Trophoblast cell (in vitro differentiated cells and primary cell): ENCODE results near the gene C10orf53.

Experiments used
- DNase-seq, 2 donors: peaks; one replicate each; pipeline ENCODE4 v3.0.0-alpha.2; 2016
- H2AFZ ChIP-seq: 2 replicates; pipeline ENCODE4 v1.6.1; 2013; ENCODE audit warnings: low read length, moderate library complexity, mild to moderate bottlenecking; ENCODE audit not compliant: insufficient read depth, poor library complexity
- H2AK5ac ChIP-seq: 2 replicates; pipeline ENCODE4 v1.6.1; 2013; ENCODE audit warnings: mild to moderate bottlenecking, low read length
- H2BK120ac ChIP-seq: 2 replicates; pipeline ENCODE4 v1.6.1; 2013; ENCODE audit warnings: low read length, mild to moderate bottlenecking, moderate library complexity; ENCODE audit not compliant: insufficient read depth, poor library complexity
- H2BK12ac ChIP-seq: 2 replicates; pipeline ENCODE4 v1.6.1; 2013; ENCODE audit warnings: mild to moderate bottlenecking, low read length, moderate library complexity
- H2BK5ac ChIP-seq: 2 replicates; pipeline ENCODE4 v1.6.1; 2013; ENCODE audit warnings: low read length, low read depth, moderate library complexity, mild to moderate bottlenecking; ENCODE audit not compliant: poor library complexity
- H3K14ac ChIP-seq: 2 replicates; pipeline ENCODE4 v1.6.1; 2013; ENCODE audit warnings: mild to moderate bottlenecking, low read length
- H3K18ac ChIP-seq: 2 replicates; pipeline ENCODE4 v1.6.1; 2013; ENCODE audit warnings: mild to moderate bottlenecking, low read length
- H3K23ac ChIP-seq: 2 replicates; pipeline ENCODE4 v1.6.1; 2013; ENCODE audit warnings: low read length
- H3K27ac ChIP-seq: 2 replicates; pipeline ENCODE4 v1.5.1; 2013; ENCODE audit warnings: low read depth, mild to moderate bottlenecking, inconsistent platforms, low read length, moderate library complexity
- H3K27me3 ChIP-seq: 2 replicates; pipeline ENCODE4 v1.6.1; 2013; ENCODE audit warnings: inconsistent platforms, mild to moderate bottlenecking, low read length, moderate library complexity; ENCODE audit not compliant: insufficient read depth
- H3K36me3 ChIP-seq, 2 experiments: 1 replicate in 1 of 2; 2 replicates in 1 of 2; pipeline ENCODE4 v1.6.1; 2013; ENCODE audit warnings: low read length in 2 of 2, mild to moderate bottlenecking in 2 of 2, moderate library complexity in 1 of 2; ENCODE audit not compliant: insufficient read depth in 2 of 2, control insufficient read depth in 1 of 2
- H3K4ac ChIP-seq: 2 replicates; pipeline ENCODE4 v1.6.1; 2013; ENCODE audit warnings: low read depth, mild to moderate bottlenecking, low read length, moderate library complexity
- H3K4me1 ChIP-seq, 2 experiments: 1 replicate in 1 of 2; 2 replicates in 1 of 2; pipeline ENCODE4 v1.6.1; 2013; ENCODE audit warnings: low read length in 2 of 2, mild to moderate bottlenecking in 2 of 2, moderate library complexity in 1 of 2; ENCODE audit not compliant: insufficient read depth in 2 of 2, control insufficient read depth in 1 of 2
- H3K4me2 ChIP-seq: 2 replicates; pipeline ENCODE4 v1.6.1; 2013; ENCODE audit warnings: inconsistent platforms, mild to moderate bottlenecking, low read length, moderate library complexity
- H3K4me3 ChIP-seq: 2 replicates; pipeline ENCODE4 v1.5.1; 2013; ENCODE audit warnings: mild to moderate bottlenecking, low read depth, low read length, inconsistent platforms
- H3K79me1 ChIP-seq: one replicate; pipeline ENCODE4 v1.6.1; 2013; ENCODE audit warnings: low read length
- H3K79me2 ChIP-seq: 2 replicates; pipeline ENCODE4 v1.6.1; 2013; ENCODE audit warnings: low read length, mild to moderate bottlenecking; ENCODE audit not compliant: control insufficient read depth, insufficient read depth, poor library complexity
- H3K9ac ChIP-seq: 2 replicates; pipeline ENCODE4 v1.6.1; 2013; ENCODE audit warnings: mild to moderate bottlenecking, low read length
- H3K9me3 ChIP-seq: 2 replicates; pipeline ENCODE4 v1.6.1; 2013; ENCODE audit warnings: low read depth, mild to moderate bottlenecking, control low read depth, inconsistent platforms, low read length; ENCODE audit not compliant: insufficient read depth
- H4K12ac ChIP-seq: 2 replicates; pipeline ENCODE4 v1.6.1; 2013; ENCODE audit warnings: low read depth, mild to moderate bottlenecking, low read length, moderate library complexity
- H4K8ac ChIP-seq: 2 replicates; pipeline ENCODE4 v1.6.1; 2013; ENCODE audit warnings: low read depth, mild to moderate bottlenecking, low read length, moderate library complexity
- H4K91ac ChIP-seq: one replicate; pipeline ENCODE4 v1.6.1; 2013; ENCODE audit warnings: low read depth, mild to moderate bottlenecking, low read length, moderate library complexity
- WGBS: extraction: QIAGEN DNeasy Blood & Tissue Kit; methylation state at CpG from one replicate; pipeline ENCODE4 v1.1.7; 2013; ENCODE audit warnings: missing lambda C conversion rate; ENCODE audit not compliant: insufficient read length, insufficient coverage; ENCODE audit errors: extremely low coverage; 5-methylcytosine and 5-hydroxymethylcytosine counted together

C10orf53 gene

GRCh38 chr10:49743464-49744075 is 64.1 kb downstream of the C10orf53 start:
- H3K27ac ChIP-seq, result no peak overlapping the region
- no peak overlapping the region for H4K8ac ChIP-seq
- peaks cover 19 to 38% of the 10 kb centered on the region in 2 experiments for H3K36me3 ChIP-seq
- H2BK120ac ChIP-seq, result no peak overlapping the region
- no peak overlapping the region for H2AFZ ChIP-seq
- no peak for DNase-seq
- no peak overlapping the region for H2BK12ac ChIP-seq
- no peak overlapping the region for H2AK5ac ChIP-seq
- no peak overlapping the region for H3K4me3 ChIP-seq
- H4K91ac ChIP-seq, result no peak overlapping the region
- no peaks in the 10 kb centered on the region for H3K79me2 ChIP-seq
- no CpG with 5 or more reads among the region's 19 CpGs for WGBS
- H3K4me2 ChIP-seq, result no peak overlapping the region
- no peak overlapping the region for H2BK5ac ChIP-seq
- H3K14ac ChIP-seq, result no peak overlapping the region
- H3K9ac ChIP-seq, result no peak overlapping the region
- no peak overlapping the region for H3K18ac ChIP-seq
- no peak overlapping the region for H3K23ac ChIP-seq
- no peak overlapping the region for H4K12ac ChIP-seq
- no peaks in the 10 kb centered on the region for H3K79me1 ChIP-seq
- H3K4me1 ChIP-seq, result no peaks in the 10 kb centered on the region
- H3K27me3 ChIP-seq, result no peaks in the 10 kb centered on the region
- peaks cover 10% of the 10 kb centered on the region for H3K9me3 ChIP-seq
- no peak overlapping the region for H3K4ac ChIP-seq

GRCh38 chr10:49744091-49744685 is 64.7 kb downstream of the C10orf53 start:
- DNase-seq, result no peak
- no peak overlapping the region for H3K4me3 ChIP-seq
- no peak overlapping the region for H3K23ac ChIP-seq
- no peak overlapping the region for H2BK120ac ChIP-seq
- no peaks in the 10 kb centered on the region for H3K79me1 ChIP-seq
- no peaks in the 10 kb centered on the region for H3K27me3 ChIP-seq
- H4K12ac ChIP-seq, result no peak overlapping the region
- no peak overlapping the region for H3K9ac ChIP-seq
- no CpG with 5 or more reads among the region's 6 CpGs for WGBS
- no peak overlapping the region for H2AK5ac ChIP-seq
- no peaks in the 10 kb centered on the region for H3K4me1 ChIP-seq
- no peak overlapping the region for H3K14ac ChIP-seq
- peaks cover 10% of the 10 kb centered on the region for H3K9me3 ChIP-seq
- no peak overlapping the region for H3K27ac ChIP-seq
- H4K91ac ChIP-seq, result no peak overlapping the region
- H3K79me2 ChIP-seq, result no peaks in the 10 kb centered on the region
- no peak overlapping the region for H3K4me2 ChIP-seq
- H4K8ac ChIP-seq, result no peak overlapping the region
- no peak overlapping the region for H2BK5ac ChIP-seq
- no peak overlapping the region for H3K4ac ChIP-seq
- H3K36me3 ChIP-seq, result peaks cover 19 to 38% of the 10 kb centered on the region in 2 experiments
- H3K18ac ChIP-seq, result no peak overlapping the region
- no peak overlapping the region for H2AFZ ChIP-seq
- no peak overlapping the region for H2BK12ac ChIP-seq

- no peak overlapping the region for H4K12ac ChIP-seq
- no peak overlapping the region for H3K4ac ChIP-seq
- H3K23ac ChIP-seq, result no peak overlapping the region
- no peak overlapping the region for H3K14ac ChIP-seq
- H3K9ac ChIP-seq, result no peak overlapping the region
- no peak overlapping the region for H2BK12ac ChIP-seq
- no peak overlapping the region for H4K91ac ChIP-seq
- H2BK5ac ChIP-seq, result no peak overlapping the region
- H3K4me1 ChIP-seq, result no peaks in the 10 kb centered on the region
- H4K8ac ChIP-seq, result no peak overlapping the region
- H2AFZ ChIP-seq, result no peak overlapping the region
- peaks cover 19 to 41% of the 10 kb centered on the region in 2 experiments for H3K36me3 ChIP-seq
- H3K27me3 ChIP-seq, result no peaks in the 10 kb centered on the region
- no peak overlapping the region for H3K27ac ChIP-seq
- H3K18ac ChIP-seq, result no peak overlapping the region
- H2AK5ac ChIP-seq, result no peak overlapping the region
- no peak overlapping the region for H3K4me3 ChIP-seq
- H3K79me2 ChIP-seq, result no peaks in the 10 kb centered on the region
- H3K9me3 ChIP-seq, result peaks cover 10% of the 10 kb centered on the region
- no CpG with 5 or more reads among the region's 13 CpGs for WGBS
- H3K4me2 ChIP-seq, result no peak overlapping the region
- no peak for DNase-seq
- no peaks in the 10 kb centered on the region for H3K79me1 ChIP-seq
- H2BK120ac ChIP-seq, result no peak overlapping the region
Measured at GRCh38 chr10:49744924-49745605, 65.6 kb downstream of the C10orf53 start.

GRCh38 chr10:49745756-49746155 is 66.3 kb downstream of the C10orf53 start:
- H2BK5ac ChIP-seq, result no peak overlapping the region
- peaks cover 10% of the 10 kb centered on the region for H3K9me3 ChIP-seq
- no peak overlapping the region for H3K4me3 ChIP-seq
- H3K79me1 ChIP-seq, result no peaks in the 10 kb centered on the region
- no peak overlapping the region for H2AFZ ChIP-seq
- DNase-seq, result no peak
- H3K36me3 ChIP-seq, result peaks cover 19 to 48% of the 10 kb centered on the region in 2 experiments
- no peak overlapping the region for H3K4ac ChIP-seq
- no peak overlapping the region for H4K91ac ChIP-seq
- H3K18ac ChIP-seq, result no peak overlapping the region
- H4K8ac ChIP-seq, result no peak overlapping the region
- H3K4me1 ChIP-seq, result no peaks in the 10 kb centered on the region
- no peak overlapping the region for H3K9ac ChIP-seq
- no peak overlapping the region for H2AK5ac ChIP-seq
- H3K79me2 ChIP-seq, result no peaks in the 10 kb centered on the region
- no peak overlapping the region for H2BK12ac ChIP-seq
- no peak overlapping the region for H3K23ac ChIP-seq
- WGBS, result no CpG with 5 or more reads among the region's 12 CpGs
- H3K27me3 ChIP-seq, result no peaks in the 10 kb centered on the region
- H3K4me2 ChIP-seq, result no peak overlapping the region
- H3K14ac ChIP-seq, result no peak overlapping the region
- no peak overlapping the region for H2BK120ac ChIP-seq
- no peak overlapping the region for H3K27ac ChIP-seq
- no peak overlapping the region for H4K12ac ChIP-seq
